Ecto neural progenitor cell (in vitro differentiated cells): Measurements from ENCODE around the gene DDR2.
A peak's percentile ranks its signal among the peaks of the same experiment; 100 is the strongest.

Experiments used
- DNase-seq: peaks from one replicate; pipeline ENCODE4 v3.0.0-alpha.2; 2018; ENCODE audit warnings: low spot score

The DDR2 gene

GRCh38 chr1:162672622-162673260 is 40.5 kb downstream of the DDR2 start:
- no peak for DNase-seq

- no peak for DNase-seq
Observed at GRCh38 chr1:162674034-162674608, 41.9 kb downstream of the DDR2 start.

GRCh38 chr1:162676087-162676486 is 43.8 kb downstream of the DDR2 start:
- no peak for DNase-seq

- DNase-seq, result no peak
Observed at GRCh38 chr1:162676750-162677149, 44.5 kb downstream of the DDR2 start.

- DNase-seq, result no peak
Observed at GRCh38 chr1:162677607-162678371, 45.5 kb downstream of the DDR2 start.

GRCh38 chr1:162678439-162678838 is 46.2 kb downstream of the DDR2 start:
- DNase-seq, result no peak

- no peak for DNase-seq
Observed at GRCh38 chr1:162679298-162679697, 47.0 kb downstream of the DDR2 start.

GRCh38 chr1:162680419-162681121 is 48.3 kb downstream of the DDR2 start:
- no peak for DNase-seq

- DNase-seq, result no peak
Observed at GRCh38 chr1:162681122-162681436, 48.8 kb downstream of the DDR2 start.

GRCh38 chr1:162682013-162682419 is 49.8 kb downstream of the DDR2 start:
- DNase-seq, result no peak

GRCh38 chr1:162687870-162688269 is 55.6 kb downstream of the DDR2 start:
- DNase-seq, result no peak

GRCh38 chr1:162688521-162688920 is 56.3 kb downstream of the DDR2 start:
- DNase-seq, result no peak

GRCh38 chr1:162688931-162689330 is 56.7 kb downstream of the DDR2 start:
- no peak for DNase-seq

GRCh38 chr1:162689745-162690671 is 57.7 kb downstream of the DDR2 start:
- DNase-seq, result no peak

- DNase-seq, result no peak
Observed at GRCh38 chr1:162690672-162691434, 58.6 kb downstream of the DDR2 start.

GRCh38 chr1:162691999-162692575 is 59.8 kb downstream of the DDR2 start:
- DNase-seq, result no peak

GRCh38 chr1:162694911-162695310 is 62.6 kb downstream of the DDR2 start:
- DNase-seq, result no peak

GRCh38 chr1:162695687-162696086 is 63.4 kb downstream of the DDR2 start:
- DNase-seq, result no peak

- peak; percentile 86 for DNase-seq
Observed at GRCh38 chr1:162696286-162696862, 64.1 kb downstream of the DDR2 start.
